ENCODE measurements around the gene C16orf87. TPM values are rescaled to one million over a fixed set of nuclear protein-coding genes. Genes with fewer than 3 reads are reported as not detected.

Gene C16orf87
- total and polyA plus RNA-seq, 9 of the 15 experiments (the other 6 are each of a cell fraction or from before 2014, with no cell fraction given), result 7.8 to 16.7 (median 10.5) TPM

DNA sequence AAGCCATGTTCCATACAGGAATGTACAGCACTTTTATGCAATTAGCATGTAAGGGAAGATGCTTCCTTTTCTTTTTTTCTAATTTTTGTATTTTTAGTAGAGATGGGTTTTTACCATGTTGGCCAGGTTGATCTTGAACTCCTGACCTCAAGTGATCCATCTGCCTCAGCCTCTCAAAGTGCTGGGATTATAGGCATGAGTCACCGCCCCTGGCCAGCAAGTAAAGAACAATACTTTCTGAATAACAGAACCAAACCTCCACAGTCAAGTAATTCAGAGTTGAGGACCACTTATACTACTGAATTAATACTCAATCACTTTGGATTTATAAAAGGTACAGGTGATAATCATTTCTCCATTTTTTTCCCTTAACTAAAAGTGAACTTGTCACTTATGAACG lies 13.0 kb downstream of the C16orf87 start (continued):
- TF ChIP-seq, protein P1, sequence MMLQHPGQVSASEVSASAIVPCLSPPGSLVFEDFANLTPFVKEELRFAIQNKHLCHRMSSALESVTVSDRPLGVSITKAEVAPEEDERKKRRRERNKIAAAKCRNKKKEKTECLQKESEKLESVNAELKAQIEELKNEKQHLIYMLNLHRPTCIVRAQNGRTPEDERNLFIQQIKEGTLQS (IDR thresholded peaks at IDR 0.05), result peak; percentile 79
- TF ChIP-seq, protein P1 (CRISPR knock-in tag; conservative IDR thresholded peaks at IDR 0.05), result no peak
- TF ChIP-seq ARID1B (IDR thresholded peaks at IDR 0.05), result peak; percentile 38; the same call in 1 of the 2 replicates

DNA sequence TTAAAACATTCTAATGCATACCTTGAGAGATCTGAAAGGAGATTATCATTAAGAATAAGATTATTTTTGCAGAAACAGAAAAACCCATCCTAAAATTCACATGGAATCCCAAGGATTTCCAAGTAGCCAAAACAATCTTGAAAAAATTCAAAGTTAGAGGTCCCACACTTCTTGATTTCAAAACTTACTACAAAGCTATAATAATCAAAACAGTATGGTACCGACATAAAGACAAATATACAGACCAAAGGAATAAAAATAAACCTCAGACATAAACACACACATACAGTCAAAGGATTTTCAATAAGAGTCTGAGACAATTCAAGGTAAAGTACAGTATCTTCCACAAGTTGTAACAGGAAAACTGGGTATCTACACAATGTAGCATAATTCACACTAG lies 16.2 kb downstream of the C16orf87 start:
- H3K4me1 ChIP-seq (replicated peaks in 1 of 2; ENCODE audit: control insufficient read depth in 2 of 2, insufficient read depth in 2 of 2, low read length in 2 of 2), result peaks cover 0 to 3% of the 10 kb centered on the region in 2 experiments; a peak in 1 of 5 replicates
- H2AFZ ChIP-seq (ENCODE audit: low read depth, low read length), result no peak overlapping the region
- TF ChIP-seq, protein P2, sequence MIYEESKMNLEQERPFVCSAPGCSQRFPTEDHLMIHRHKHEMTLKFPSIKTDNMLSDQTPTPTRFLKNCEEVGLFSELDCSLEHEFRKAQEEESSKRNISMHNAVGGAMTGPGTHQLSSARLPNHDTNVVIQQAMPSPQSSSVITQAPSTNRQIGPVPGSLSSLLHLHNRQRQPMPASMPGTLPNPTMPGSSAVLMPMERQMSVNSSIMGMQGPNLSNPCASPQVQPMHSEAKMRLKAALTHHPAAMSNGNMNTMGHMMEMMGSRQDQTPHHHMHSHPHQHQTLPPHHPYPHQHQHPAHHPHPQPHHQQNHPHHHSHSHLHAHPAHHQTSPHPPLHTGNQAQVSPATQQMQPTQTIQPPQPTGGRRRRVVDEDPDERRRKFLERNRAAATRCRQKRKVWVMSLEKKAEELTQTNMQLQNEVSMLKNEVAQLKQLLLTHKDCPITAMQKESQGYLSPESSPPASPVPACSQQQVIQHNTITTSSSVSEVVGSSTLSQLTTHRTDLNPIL (CRISPR knock-in tag; IDR thresholded peaks at IDR 0.05), result no peak
- no peak for TF ChIP-seq ZNF263 (CRISPR knock-in tag; IDR thresholded peaks at IDR 0.05; ENCODE audit: borderline replicate concordance)
- peak; percentile 48 for TF ChIP-seq RBM25 (IDR thresholded peaks at IDR 0.05; ENCODE audit: low read depth, low read length, severe bottlenecking)
- TF ChIP-seq TCF7L2 (IDR thresholded peaks at IDR 0.05; ENCODE audit: low read depth, low read length), result no peak
- intact Hi-C loops (cut with micrococcal nuclease), result no loop called here
- in situ Hi-C loops (cut with MboI), result no loop called here
- 75% methylated on average over 1 of the region's 1 CpG for WGBS (ENCODE audit: insufficient coverage, low coverage, missing lambda C conversion rate)
- peaks cover 64% of the 10 kb centered on the region for H3K79me2 ChIP-seq (ENCODE audit: control insufficient read depth, insufficient read depth, low read length)
- H3K4me2 ChIP-seq (ENCODE audit: insufficient read depth, low read length), result no peak overlapping the region
- ATAC-seq, result no peak
- no peak for FAIRE-seq
- ChIA-PET POLR2A (no interaction called here), CTCF (ENCODE audit: low intra/inter-chr PET ratio) (interaction anchor here (0.6 kb wide), 1 partner anchor 848 kb away, joined by 3 read pairs; no protein-coding TSS in a partner anchor)
- no peaks in the 10 kb centered on the region for H3K27me3 ChIP-seq (ENCODE audit: control insufficient read depth in 2 of 2, insufficient read depth in 2 of 2, low read length in 2 of 2)
- no peak overlapping the region for H3K27ac ChIP-seq (ENCODE audit: extremely low read depth, low read depth, low read length)
- no peak for DNase-seq (ENCODE audit: extremely low read depth in 1 of 4, low spot score in 3 of 4)
- 0 out of 2 replicates have a peak, but pooled peaks cover 2% of the 10 kb centered on the region for H3K9me3 ChIP-seq (replicated peaks; ENCODE audit: control insufficient read depth, insufficient read depth, low read depth, low read length)
- H3K9ac ChIP-seq (ENCODE audit: insufficient read depth in 1 of 2, low read depth in 2 of 2, low read length in 2 of 2), result no peak overlapping the region
- H4K20me1 ChIP-seq (replicated peaks; ENCODE audit: control insufficient read depth, insufficient read depth, low read length), result no peaks in the 10 kb centered on the region
- H3K36me3 ChIP-seq (ENCODE audit: control insufficient read depth, insufficient read depth, low read length), result 0 out of 3 replicates have a peak, but pooled peaks cover 2% of the 10 kb centered on the region
- BruUV-seq (replicated peaks), result no TSS peak
- no peaks in the 10 kb centered on the region for H3K9me1 ChIP-seq (ENCODE audit: control insufficient read depth, insufficient read depth, low read length)
- H3K4me3 ChIP-seq, result no peak overlapping the region
